PC-3 (cell line): Measurements from ENCODE around the gene CAMTA1. TPM values are rescaled to one million over a fixed set of nuclear protein-coding genes. Genes with fewer than 3 reads are reported as not detected.
A peak's percentile ranks its signal among the peaks of the same experiment; 100 is the strongest.

ENCODE experiments used
- ATAC-seq: fragments of 200-7000 bp; cut with Tn5 transposase; 2 replicates; pipeline ENCODE4 v1.9.1; 2020; ENCODE audit warnings: mild to moderate bottlenecking, moderate library complexity
- BruUV-seq: library from RNA; stranded (reverse); fragments of 400-500 nt; replicated peaks from 2 replicates; lab custom pipeline; 2021; lab: Mats Ljungman, UMichigan
- CTCF ChIA-PET: fragments of 300-600 bp; sonication (Branson Sonifier 250); formaldehyde crosslinking; loops from one replicate; lab custom pipeline; 2022; ENCODE audit warnings: antibody characterized with exemption; lab: Charles Lee
- POLR2A ChIA-PET: fragments of 300-600 bp; sonication (Branson Sonifier 250); formaldehyde crosslinking; loops from one replicate; lab custom pipeline; 2022; ENCODE audit warnings: antibody characterized with exemption; ENCODE audit not compliant: unreplicated experiment; lab: Charles Lee
- DNase-seq: peaks from one replicate; pipeline ENCODE4 v3.0.0-alpha.2; 2015
- H2AFZ ChIP-seq: fragments of 300-600 bp; sonication (generic); 2 replicates; pipeline ENCODE4 v1.6.0; 2016; ENCODE audit warnings: antibody characterized with exemption, low read length
- H3F3A ChIP-seq: fragments of 300-600 bp; sonication (generic); one replicate; pipeline ENCODE4 v1.6.0; 2017; ENCODE audit warnings: antibody characterized with exemption, low read length, control low read depth, mild to moderate bottlenecking; ENCODE audit not compliant: unreplicated experiment
- H3K27ac ChIP-seq: fragments of 300-600 bp; sonication (generic); 2 replicates; pipeline ENCODE4 v1.5.1; 2016; ENCODE audit warnings: mild to moderate bottlenecking, low read length
- H3K27me3 ChIP-seq: fragments of 300-600 bp; sonication (generic); 2 replicates; pipeline ENCODE4 v1.6.1; 2016; ENCODE audit warnings: low read length, mixed read lengths
- H3K36me3 ChIP-seq: fragments of 300-600 bp; sonication (generic); 2 replicates; pipeline ENCODE4 v1.6.1; 2016; ENCODE audit warnings: low read depth, mixed run types, low read length, mixed read lengths
- H3K4me1 ChIP-seq: fragments of 300-600 bp; sonication (generic); 2 replicates; pipeline ENCODE4 v1.5.1; 2016; ENCODE audit warnings: low read length; ENCODE audit not compliant: insufficient read depth
- H3K4me2 ChIP-seq: fragments of 300-600 bp; sonication (generic); 2 replicates; pipeline ENCODE4 v1.6.0; 2016; ENCODE audit warnings: low read length
- H3K4me3 ChIP-seq: fragments of 300-600 bp; sonication (generic); 2 replicates; pipeline ENCODE4 v1.5.1; 2016; ENCODE audit warnings: mild to moderate bottlenecking, low read length, mixed read lengths
- H3K79me2 ChIP-seq: fragments of 300-600 bp; sonication (generic); 2 replicates; pipeline ENCODE4 v1.6.1; 2017; ENCODE audit warnings: low read length, mixed read lengths
- H3K9ac ChIP-seq: fragments of 300-600 bp; sonication (generic); 2 replicates; pipeline ENCODE4 v1.6.0; 2016; ENCODE audit warnings: mild to moderate bottlenecking, low read length
- H3K9me2 ChIP-seq: fragments of 300-600 bp; sonication (generic); replicated peaks from 2 replicates; pipeline ENCODE4 v1.6.1; 2016; ENCODE audit warnings: mixed run types, low read length, mixed read lengths
- H3K9me3 ChIP-seq: fragments of 300-600 bp; sonication (generic); 2 replicates; pipeline ENCODE4 v1.6.1; 2016; ENCODE audit warnings: low read length, mixed read lengths
- H4K20me1 ChIP-seq: fragments of 300-600 bp; sonication (generic); 2 replicates; pipeline ENCODE4 v1.6.1; 2016; ENCODE audit warnings: low read length, mixed read lengths
- EZH2 ChIP-seq: fragments of 300-600 bp; sonication (generic); IDR thresholded peaks from one replicate; pipeline ENCODE4 v1.6.1; 2017; ENCODE audit warnings: antibody characterized with exemption, mild to moderate bottlenecking, low read length; ENCODE audit not compliant: unreplicated experiment
- EZH2phosphoT487 ChIP-seq: fragments of 300-600 bp; sonication (generic); IDR thresholded peaks from 2 replicates; pipeline ENCODE4 v1.6.1; 2018; ENCODE audit warnings: mild to moderate bottlenecking, antibody characterized with exemption, low read length, borderline replicate concordance
- intact Hi-C: fragments of 100-400 bp; cut with micrococcal nuclease; formaldehyde crosslinking; loops from 2 replicates; pipeline ENCODE4 v1.9.0; 2023
- total RNA-seq: library from RNA; depleted of rRNA; stranded (reverse); fragments of >200 nt; gene quantifications from 2 replicates; pipeline ENCODE4 v1.2.3, GENCODE V29; 2014
- TF ChIP-seq, protein P1 (sequence below): fragments of 300-600 bp; sonication (generic); conservative IDR thresholded peaks from 2 replicates; pipeline ENCODE4 v1.5.1; 2017; ENCODE audit warnings: antibody characterized with exemption, low read depth, mild to moderate bottlenecking, low read length

CAMTA1 gene
- total RNA-seq, 1 experiment from 2014 or later: 40.8 TPM

GRCh38 chr1:7255303-7256058 lies 470.2 kb downstream of the CAMTA1 start:
- Histone ChIP-seq H3K4me1 (peaks cover 7% of the 10 kb centered on the region; the same call in 1 of the 2 replicates), H3K9me2 (no peaks in the 10 kb centered on the region), H3K27me3 (peaks cover 7% of the 10 kb centered on the region; the same call in 1 of the 2 replicates), H3F3A (no peaks in the 10 kb centered on the region), H3K79me2 (no peaks in the 10 kb centered on the region), H3K4me3 (no peak overlapping the region), H3K27ac (peak overlapping the region; percentile 39; the same call in 1 of the 2 replicates), H3K9me3 (no peaks in the 10 kb centered on the region), H3K9ac (no peak overlapping the region), H2AFZ (peak overlapping the region; percentile 53; the same call in 1 of the 2 replicates), H3K36me3 (no peaks in the 10 kb centered on the region), H4K20me1 (no peaks in the 10 kb centered on the region), H3K4me2 (peak overlapping the region; percentile 37)
- POLR2A ChIA-PET: no interaction called here
- CTCF ChIA-PET: no interaction called here
- DNase-seq: peak; percentile 56
- peak; percentile 60; the same call in 1 of the 2 replicates for ATAC-seq
- intact Hi-C loops: no loop called here
- TF ChIP-seq, protein P1, sequence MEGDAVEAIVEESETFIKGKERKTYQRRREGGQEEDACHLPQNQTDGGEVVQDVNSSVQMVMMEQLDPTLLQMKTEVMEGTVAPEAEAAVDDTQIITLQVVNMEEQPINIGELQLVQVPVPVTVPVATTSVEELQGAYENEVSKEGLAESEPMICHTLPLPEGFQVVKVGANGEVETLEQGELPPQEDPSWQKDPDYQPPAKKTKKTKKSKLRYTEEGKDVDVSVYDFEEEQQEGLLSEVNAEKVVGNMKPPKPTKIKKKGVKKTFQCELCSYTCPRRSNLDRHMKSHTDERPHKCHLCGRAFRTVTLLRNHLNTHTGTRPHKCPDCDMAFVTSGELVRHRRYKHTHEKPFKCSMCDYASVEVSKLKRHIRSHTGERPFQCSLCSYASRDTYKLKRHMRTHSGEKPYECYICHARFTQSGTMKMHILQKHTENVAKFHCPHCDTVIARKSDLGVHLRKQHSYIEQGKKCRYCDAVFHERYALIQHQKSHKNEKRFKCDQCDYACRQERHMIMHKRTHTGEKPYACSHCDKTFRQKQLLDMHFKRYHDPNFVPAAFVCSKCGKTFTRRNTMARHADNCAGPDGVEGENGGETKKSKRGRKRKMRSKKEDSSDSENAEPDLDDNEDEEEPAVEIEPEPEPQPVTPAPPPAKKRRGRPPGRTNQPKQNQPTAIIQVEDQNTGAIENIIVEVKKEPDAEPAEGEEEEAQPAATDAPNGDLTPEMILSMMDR: no peak
- TF ChIP-seq EZH2phosphoT487: no peak
- TF ChIP-seq EZH2: no peak
- BruUV-seq: no TSS peak

DNA sequence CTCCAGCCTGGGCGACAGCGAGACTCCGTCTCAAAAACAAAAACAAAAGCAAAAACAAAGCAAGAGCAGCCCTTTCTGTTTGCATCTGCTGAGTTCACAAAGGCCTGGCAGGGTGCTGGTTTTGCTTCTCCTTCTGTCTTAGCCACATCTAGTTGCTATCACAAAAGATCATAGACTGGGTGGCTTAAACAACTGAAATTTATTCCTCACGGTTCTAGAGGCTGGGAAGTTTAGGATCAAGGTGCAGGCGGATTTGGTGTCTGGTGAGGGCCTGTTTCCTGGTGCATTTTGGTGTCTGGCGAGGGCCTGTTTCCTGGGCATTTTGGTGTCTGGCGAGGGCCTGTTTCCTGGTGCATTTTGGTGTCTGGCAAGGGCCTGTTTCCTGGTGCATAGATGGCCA lies 471.3 kb downstream of the CAMTA1 start:
- no peaks in the 10 kb centered on the region for H4K20me1 ChIP-seq
- ChIA-PET POLR2A (no interaction called here), CTCF (no interaction called here)
- no peak overlapping the region for H3K9ac ChIP-seq
- H3K27ac ChIP-seq: no peak overlapping the region
- no peaks in the 10 kb centered on the region for H3K9me3 ChIP-seq
- H3K9me2 ChIP-seq: no peaks in the 10 kb centered on the region
- no peaks in the 10 kb centered on the region for H3F3A ChIP-seq
- peaks cover 2% of the 10 kb centered on the region; the same call in 1 of the 2 replicates for H3K27me3 ChIP-seq
- no peak overlapping the region for H3K4me2 ChIP-seq
- no peaks in the 10 kb centered on the region for H3K79me2 ChIP-seq
- BruUV-seq: no TSS peak
- DNase-seq (no peak), ATAC-seq (no peak)
- TF ChIP-seq, protein P1: no peak
- TF ChIP-seq EZH2 (no peak), EZH2phosphoT487 (no peak)
- no peaks in the 10 kb centered on the region for H3K36me3 ChIP-seq
- peaks cover 7% of the 10 kb centered on the region; the same call in 1 of the 2 replicates for H3K4me1 ChIP-seq
- no peak overlapping the region for H3K4me3 ChIP-seq
- no peak overlapping the region for H2AFZ ChIP-seq
- intact Hi-C loops: no loop called here

DNA sequence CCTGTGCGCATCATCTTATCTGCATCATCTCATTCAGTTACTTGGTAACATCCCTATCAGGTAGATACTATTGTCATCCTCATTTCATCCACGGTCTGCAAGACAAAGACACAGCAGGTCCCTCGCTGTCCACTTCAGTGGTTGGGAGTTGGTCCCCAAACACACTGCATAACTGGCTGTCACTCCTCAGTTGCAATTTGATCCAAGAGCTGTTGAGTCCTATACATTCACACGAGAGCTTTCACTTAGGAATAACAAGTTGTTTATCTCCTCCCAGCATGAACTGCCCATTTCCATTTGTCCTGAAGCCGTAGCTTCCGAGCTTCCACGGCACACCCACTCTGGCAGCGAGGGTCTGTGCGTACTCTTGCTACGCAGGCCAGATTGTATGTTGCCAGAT lies 472.0 kb downstream of the CAMTA1 start:
- Histone ChIP-seq H3K4me3 (no peak overlapping the region), H4K20me1 (no peaks in the 10 kb centered on the region), H3K9me2 (no peaks in the 10 kb centered on the region), H3K4me1 (peaks cover 7% of the 10 kb centered on the region; the same call in 1 of the 2 replicates), H3K4me2 (no peak overlapping the region), H3K9ac (no peak overlapping the region), H3K36me3 (no peaks in the 10 kb centered on the region), H3K27me3 (no peaks in the 10 kb centered on the region), H3K9me3 (no peaks in the 10 kb centered on the region), H3F3A (no peaks in the 10 kb centered on the region), H2AFZ (no peak overlapping the region), H3K79me2 (no peaks in the 10 kb centered on the region), H3K27ac (no peak overlapping the region)
- DNase-seq (no peak), ATAC-seq (no peak)
- POLR2A ChIA-PET: no interaction called here
- CTCF ChIA-PET: no interaction called here
- intact Hi-C loops: no loop called here
- BruUV-seq: no TSS peak
- TF ChIP-seq EZH2 (no peak), EZH2phosphoT487 (no peak)
- TF ChIP-seq, protein P1: no peak
